ENCODE data around the gene HDX.

GRCh38 chrX:84475596-84475995, 26.7 kb downstream of the HDX start:
- TF ChIP-seq, protein P1, sequence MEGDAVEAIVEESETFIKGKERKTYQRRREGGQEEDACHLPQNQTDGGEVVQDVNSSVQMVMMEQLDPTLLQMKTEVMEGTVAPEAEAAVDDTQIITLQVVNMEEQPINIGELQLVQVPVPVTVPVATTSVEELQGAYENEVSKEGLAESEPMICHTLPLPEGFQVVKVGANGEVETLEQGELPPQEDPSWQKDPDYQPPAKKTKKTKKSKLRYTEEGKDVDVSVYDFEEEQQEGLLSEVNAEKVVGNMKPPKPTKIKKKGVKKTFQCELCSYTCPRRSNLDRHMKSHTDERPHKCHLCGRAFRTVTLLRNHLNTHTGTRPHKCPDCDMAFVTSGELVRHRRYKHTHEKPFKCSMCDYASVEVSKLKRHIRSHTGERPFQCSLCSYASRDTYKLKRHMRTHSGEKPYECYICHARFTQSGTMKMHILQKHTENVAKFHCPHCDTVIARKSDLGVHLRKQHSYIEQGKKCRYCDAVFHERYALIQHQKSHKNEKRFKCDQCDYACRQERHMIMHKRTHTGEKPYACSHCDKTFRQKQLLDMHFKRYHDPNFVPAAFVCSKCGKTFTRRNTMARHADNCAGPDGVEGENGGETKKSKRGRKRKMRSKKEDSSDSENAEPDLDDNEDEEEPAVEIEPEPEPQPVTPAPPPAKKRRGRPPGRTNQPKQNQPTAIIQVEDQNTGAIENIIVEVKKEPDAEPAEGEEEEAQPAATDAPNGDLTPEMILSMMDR (IDR thresholded peaks at IDR 0.05) = no peak
- TF ChIP-seq POLR2A (IDR thresholded peaks at IDR 0.05) (no peak), EP300 (IDR thresholded peaks at IDR 0.05) (no peak), POLR2AphosphoS5 (IDR thresholded peaks at IDR 0.05) (no peak)

Measured in stomach (tissue), 4 donors.